IMR-90 (cell line): ENCODE measurements around the gene ARPC1A. TPM values are rescaled to one million over a fixed set of nuclear protein-coding genes. Genes with fewer than 3 reads are reported as not detected.

Experiments used
- ATAC-seq: fragments of 200-7000 bp; cut with Tn5 transposase; 2 replicates; pipeline ENCODE4 v1.9.1; 2020; ENCODE audit warnings: low read depth, mild to moderate bottlenecking, moderate library complexity
- BruUV-seq: library from RNA; stranded (reverse); fragments of 400-500 nt; replicated peaks from 2 replicates; lab custom pipeline; 2021; lab: Mats Ljungman, UMichigan
- CTCF ChIA-PET: fragments of 300-600 bp; formaldehyde crosslinking; extraction: SDS; loops from one replicate; lab custom pipeline; 2021; ENCODE audit warnings: antibody characterized with exemption; lab: Yijun Ruan, JAX
- POLR2A ChIA-PET: fragments of 300-600 bp; sonication (Branson Sonifier 250); formaldehyde crosslinking; loops from one replicate; lab custom pipeline; 2022; ENCODE audit warnings: antibody characterized with exemption; ENCODE audit not compliant: unreplicated experiment; lab: Charles Lee
- DNase-seq: peaks from one replicate; pipeline ENCODE4 v3.0.0; 2013
- H2AFZ ChIP-seq: replicated peaks from 2 replicates; pipeline ENCODE3; 2013; ENCODE audit warnings: low read length, mild to moderate bottlenecking; ENCODE audit not compliant: poor library complexity
- H2AK5ac ChIP-seq: 2 replicates; pipeline ENCODE4 v1.6.1; 2013; ENCODE audit warnings: low read depth, low read length, inconsistent platforms
- H2AK9ac ChIP-seq: replicated peaks from 2 replicates; pipeline ENCODE3; 2013; ENCODE audit warnings: mild to moderate bottlenecking, low read depth, low read length, moderate library complexity; ENCODE audit not compliant: poor library complexity
- H2BK120ac ChIP-seq: 2 replicates; pipeline ENCODE4 v1.6.1; 2013; ENCODE audit warnings: low read depth, low read length, inconsistent platforms
- H2BK15ac ChIP-seq: 3 replicates; pipeline ENCODE4 v1.6.1; 2013; ENCODE audit warnings: low read depth, low read length, inconsistent platforms
- H2BK20ac ChIP-seq: 2 replicates; pipeline ENCODE4 v1.6.1; 2013; ENCODE audit warnings: low read depth, mild to moderate bottlenecking, inconsistent platforms, low read length, moderate library complexity
- H2BK5ac ChIP-seq: 2 replicates; pipeline ENCODE4 v1.6.1; 2013; ENCODE audit warnings: mild to moderate bottlenecking, low read depth, low read length, inconsistent platforms; ENCODE audit not compliant: poor library complexity, severe bottlenecking
- H3K14ac ChIP-seq: replicated peaks from 2 replicates; pipeline ENCODE4 v1.6.1; 2013; ENCODE audit warnings: low read depth, low read length, inconsistent platforms
- H3K18ac ChIP-seq: 2 replicates; pipeline ENCODE4 v1.6.1; 2013; ENCODE audit warnings: low read depth, low read length, control low read depth
- H3K23ac ChIP-seq: 2 replicates; pipeline ENCODE4 v1.6.1; 2013; ENCODE audit warnings: low read depth, low read length, inconsistent platforms
- H3K27ac ChIP-seq: 2 replicates; pipeline ENCODE4 v1.5.1; 2013; ENCODE audit warnings: mild to moderate bottlenecking, control low read depth, low read length; ENCODE audit not compliant: insufficient read depth
- H3K27me3 ChIP-seq: 2 replicates; pipeline ENCODE4 v1.6.1; 2013; ENCODE audit warnings: low read length; ENCODE audit not compliant: control insufficient read depth, insufficient read depth
- H3K36me3 ChIP-seq: 2 replicates; pipeline ENCODE4 v1.6.1; 2013; ENCODE audit warnings: low read length, mixed read lengths; ENCODE audit not compliant: control insufficient read depth, insufficient read depth
- H3K4ac ChIP-seq: 2 replicates; pipeline ENCODE4 v1.6.1; 2013; ENCODE audit warnings: low read depth, low read length, inconsistent platforms
- H3K4me1 ChIP-seq: 2 replicates; pipeline ENCODE4 v1.6.1; 2013; ENCODE audit warnings: low read length, mixed read lengths; ENCODE audit not compliant: control insufficient read depth, insufficient read depth
- H3K4me2 ChIP-seq: 2 replicates; pipeline ENCODE4 v1.6.1; 2013; ENCODE audit warnings: low read depth, mild to moderate bottlenecking, control low read depth, low read length, moderate library complexity
- H3K4me3 ChIP-seq: 2 replicates; pipeline ENCODE4 v1.5.1; 2013; ENCODE audit warnings: low read depth, mild to moderate bottlenecking, control low read depth, low read length, moderate library complexity; ENCODE audit not compliant: insufficient read depth
- H3K56ac ChIP-seq: 2 replicates; pipeline ENCODE4 v1.6.1; 2013; ENCODE audit warnings: low read length, inconsistent platforms; ENCODE audit not compliant: insufficient read depth; ENCODE audit errors: extremely low read depth
- H3K79me1 ChIP-seq, 2 experiments: 2 replicates each; pipeline ENCODE4 v1.6.1; 2013; ENCODE audit warnings: low read length in 2 of 2, inconsistent platforms in 1 of 2, low read depth in 1 of 2
- H3K9ac ChIP-seq: 2 replicates; pipeline ENCODE4 v1.6.1; 2013; ENCODE audit warnings: low read depth, low read length, control low read depth
- H3K9me1 ChIP-seq: 2 replicates; pipeline ENCODE4 v1.6.1; 2013; ENCODE audit warnings: low read length, inconsistent platforms; ENCODE audit not compliant: insufficient read depth
- H3K9me3 ChIP-seq: 2 replicates; pipeline ENCODE4 v1.6.1; 2013; ENCODE audit warnings: low read length; ENCODE audit not compliant: control insufficient read depth, insufficient read depth
- H4K20me1 ChIP-seq: 2 replicates; pipeline ENCODE4 v1.6.1; 2013; ENCODE audit warnings: low read length, inconsistent platforms; ENCODE audit not compliant: insufficient read depth
- H4K5ac ChIP-seq: 2 replicates; pipeline ENCODE4 v1.6.1; 2013; ENCODE audit warnings: mild to moderate bottlenecking, low read depth, low read length, control low read depth
- H4K8ac ChIP-seq, 2 experiments: 2 replicates each; pipeline ENCODE4 v1.6.1; 2013; ENCODE audit warnings: low read depth in 2 of 2, low read length in 2 of 2, control low read depth in 1 of 2, inconsistent platforms in 1 of 2
- H4K91ac ChIP-seq: 2 replicates; pipeline ENCODE4 v1.6.1; 2013; ENCODE audit warnings: low read depth, low read length, inconsistent platforms; ENCODE audit not compliant: insufficient read depth
- BHLHE40 ChIP-seq: fragments of 150-350 bp; IDR thresholded peaks from 2 replicates; pipeline ENCODE4 v1.6.1; 2016; ENCODE audit warnings: mild to moderate bottlenecking, low read depth, low read length
- CEBPB ChIP-seq: IDR thresholded peaks from 2 replicates; pipeline ENCODE4 v1.6.1; 2012; ENCODE audit warnings: low read depth, low read length, improper control_type of control experiment
- MAZ ChIP-seq: IDR thresholded peaks from 2 replicates; pipeline ENCODE4 v1.6.1; 2012; ENCODE audit warnings: low read depth, mild to moderate bottlenecking, low read length, improper control_type of control experiment, moderate library complexity, borderline replicate concordance
- POLR2A ChIP-seq: IDR thresholded peaks from 2 replicates; pipeline ENCODE4 v1.6.1; 2012; ENCODE audit warnings: mild to moderate bottlenecking, low read depth, low read length
- RCOR1 ChIP-seq: IDR thresholded peaks from 2 replicates; pipeline ENCODE4 v1.6.1; 2012; ENCODE audit warnings: mild to moderate bottlenecking, low read length, improper control_type of control experiment; ENCODE audit not compliant: insufficient replicate concordance
- RFX5 ChIP-seq: IDR thresholded peaks from 2 replicates; pipeline ENCODE4 v1.8.0; 2012; ENCODE audit warnings: low read depth, mild to moderate bottlenecking, low read length, moderate library complexity
- WGBS, 2 experiments: methylation state at CpG; one replicate each; pipeline versions ENCODE4 v1.1.5 to v1.1.7; 2013; ENCODE audit warnings: missing lambda C conversion rate in 2 of 2; ENCODE audit not compliant: insufficient read length in 1 of 2; ENCODE audit errors: extremely low coverage in 2 of 2; 5-methylcytosine and 5-hydroxymethylcytosine counted together
- dilution Hi-C: fragments of 300-500 bp; cut with HindIII; formaldehyde crosslinking; loops from one replicate; pipeline ENCODE4 v1.14.3; 2018; ENCODE audit warnings: low sequenced_read_pairs; ENCODE audit not compliant: unreplicated experiment
- in situ Hi-C: fragments of 300-500 bp; cut with MboI; formaldehyde crosslinking; loops from 3 replicates; pipeline ENCODE4 v1.14.3; 2019; ENCODE audit warnings: low sequenced_read_pairs, inconsistent platforms, mixed read lengths
- intact Hi-C: fragments of 100-400 bp; cut with micrococcal nuclease; formaldehyde crosslinking; loops from 2 replicates; pipeline ENCODE4 v1.10.0; 2022
- polyA plus RNA-seq, 3 experiments: library from polyadenylated mRNA; depleted of rRNA; stranded (reverse); fragments of >200 nt; gene quantifications; 2 replicates each; pipeline ENCODE4 v1.2.3, GENCODE V29; 2012; ENCODE audit warnings: low replicate concordance in 1 of 3
- total RNA-seq: library from RNA; depleted of rRNA; stranded (reverse); fragments of >200 nt; gene quantifications from 2 replicates; pipeline ENCODE4 v1.2.3, GENCODE V29; 2012
- TF ChIP-seq, protein P1 (sequence below): fragments of 150-350 bp; IDR thresholded peaks from 2 replicates; pipeline ENCODE4 v1.6.1; 2017; ENCODE audit warnings: mild to moderate bottlenecking, antibody characterized with exemption, low read length, low read depth

ARPC1A gene
- total and polyA plus RNA-seq, 2 of the 4 experiments (the other 2 are of a cell fraction) = 253 to 327 TPM

DNA sequence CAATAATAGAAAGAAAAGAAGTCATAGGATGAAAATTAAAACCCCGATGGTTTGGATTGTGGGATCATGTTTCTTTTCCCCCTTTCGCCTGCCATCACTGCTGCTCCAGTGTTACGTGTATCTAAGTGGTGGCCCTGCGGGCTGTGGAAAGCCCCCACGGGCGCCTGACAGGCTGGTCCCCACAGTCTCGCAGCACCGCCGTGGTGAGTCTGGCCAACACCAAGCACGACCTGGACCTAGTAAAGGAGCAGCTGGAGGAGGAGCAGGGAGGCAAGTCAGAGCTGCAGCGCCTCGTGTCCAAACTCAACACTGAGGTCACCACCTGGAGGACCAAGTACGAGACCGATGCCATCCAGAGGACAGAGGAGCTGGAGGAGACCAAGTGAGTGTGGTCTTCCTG lies 33.6 kb upstream of the ARPC1A start:
- Histone ChIP-seq H3K79me1 (no peaks in the 10 kb centered on the region), H3K4me1 (peaks cover 5% of the 10 kb centered on the region; the same call in 1 of the 2 replicates), H3K27ac (no peak overlapping the region), H2BK15ac (no peak overlapping the region), H3K4ac (no peak overlapping the region), H3K9ac (no peak overlapping the region), H2BK120ac (no peak overlapping the region), H4K8ac (no peak overlapping the region), H2AFZ (no peak overlapping the region), H2AK5ac (peak overlapping the region; percentile 73; the same call in 1 of the 2 replicates), H3K18ac (no peak overlapping the region), H3K56ac (no peak overlapping the region), H3K27me3 (no peaks in the 10 kb centered on the region), H4K20me1 (no peaks in the 10 kb centered on the region), H3K9me1 (0 out of 2 replicates have a peak, but pooled peaks cover 4% of the 10 kb centered on the region), H3K9me3 (no peaks in the 10 kb centered on the region), H3K36me3 (no peaks in the 10 kb centered on the region), H2BK5ac (no peak overlapping the region), H2BK20ac (no peak overlapping the region), H2AK9ac (no peak overlapping the region), H3K4me2 (no peak overlapping the region), H3K14ac (no peak overlapping the region; the same call in 1 of the 2 replicates), H4K5ac (no peak overlapping the region; the same call in 1 of the 2 replicates), H3K23ac (no peak overlapping the region), H3K4me3 (no peak overlapping the region), H4K91ac (no peak overlapping the region)
- WGBS, 2 experiments = 60% methylated on average over 1 of the region's 14 CpGs; no CpG with 5 or more reads in 1 of the 2 experiments
- ChIA-PET POLR2A (no interaction called here), CTCF (no interaction called here)
- dilution Hi-C loops = no loop called here
- TF ChIP-seq RFX5 (no peak), POLR2A (no peak), MAZ (no peak), RCOR1 (no peak), CEBPB (no peak), BHLHE40 (no peak)
- TF ChIP-seq, protein P1, sequence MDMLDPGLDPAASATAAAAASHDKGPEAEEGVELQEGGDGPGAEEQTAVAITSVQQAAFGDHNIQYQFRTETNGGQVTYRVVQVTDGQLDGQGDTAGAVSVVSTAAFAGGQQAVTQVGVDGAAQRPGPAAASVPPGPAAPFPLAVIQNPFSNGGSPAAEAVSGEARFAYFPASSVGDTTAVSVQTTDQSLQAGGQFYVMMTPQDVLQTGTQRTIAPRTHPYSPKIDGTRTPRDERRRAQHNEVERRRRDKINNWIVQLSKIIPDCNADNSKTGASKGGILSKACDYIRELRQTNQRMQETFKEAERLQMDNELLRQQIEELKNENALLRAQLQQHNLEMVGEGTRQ = no peak
- intact Hi-C loops = no loop called here
- DNase-seq (no peak), ATAC-seq (no peak)
- no TSS peak for BruUV-seq
- in situ Hi-C loops = no loop called here
